Middle frontal gyrus (tissue), 1 donor: ENCODE measurements around the gene VPS45.
"Not testable (repeated sequence)": the region's sequence is repeated elsewhere in the genome, so short reads cannot be mapped to it uniquely, and the experiment has no call there.

ENCODE experiments used
- DNase-seq: peaks from one replicate; pipeline ENCODE4 v3.0.0-alpha.2; 2015; ENCODE audit warnings: low spot score; ENCODE audit errors: extremely low spot score

VPS45 gene

GRCh38 chr1:150160964-150161621 lies 93.5 kb downstream of the VPS45 start:
- no peak for DNase-seq

DNA sequence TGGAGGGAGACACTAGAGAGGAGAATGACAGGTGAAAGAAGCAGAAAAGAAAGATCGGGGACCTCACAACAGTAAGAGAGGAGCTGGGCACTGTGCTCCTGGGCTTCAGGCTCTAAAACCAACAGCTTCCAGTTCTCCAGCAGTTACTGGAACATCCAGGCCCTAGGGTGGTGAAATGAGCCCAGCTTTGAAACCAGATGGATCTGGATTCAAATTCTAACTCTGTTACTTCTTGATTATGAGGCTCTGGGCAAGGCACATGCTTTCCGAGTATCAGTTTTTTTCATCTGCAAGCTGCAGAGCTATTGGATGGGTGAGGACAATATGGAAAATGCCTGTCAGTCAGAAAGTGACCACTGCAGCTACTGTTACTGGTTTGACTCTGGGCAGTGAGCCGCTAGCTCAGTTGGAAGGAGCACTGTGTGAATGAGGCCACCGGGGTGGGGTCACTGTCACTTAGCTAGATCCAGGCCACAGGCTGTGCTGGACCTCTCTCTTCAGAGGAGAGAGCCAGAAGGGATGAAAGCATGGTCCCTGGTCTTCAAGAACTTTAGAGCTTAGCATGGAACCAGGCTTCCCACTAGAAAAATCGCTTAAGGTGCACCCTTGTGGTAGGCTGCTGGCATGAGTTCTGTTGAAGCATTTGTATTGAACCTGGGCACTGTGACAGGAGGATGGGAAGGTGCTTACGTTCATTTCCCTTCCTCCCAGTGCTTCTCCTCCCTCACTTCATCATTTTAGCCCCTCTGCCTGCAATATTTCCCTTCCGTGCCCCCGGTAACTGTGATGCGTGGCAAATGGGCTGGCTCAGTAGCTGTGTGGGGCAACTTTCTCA lies 94.4 kb downstream of the VPS45 start:
- DNase-seq = no peak

DNA sequence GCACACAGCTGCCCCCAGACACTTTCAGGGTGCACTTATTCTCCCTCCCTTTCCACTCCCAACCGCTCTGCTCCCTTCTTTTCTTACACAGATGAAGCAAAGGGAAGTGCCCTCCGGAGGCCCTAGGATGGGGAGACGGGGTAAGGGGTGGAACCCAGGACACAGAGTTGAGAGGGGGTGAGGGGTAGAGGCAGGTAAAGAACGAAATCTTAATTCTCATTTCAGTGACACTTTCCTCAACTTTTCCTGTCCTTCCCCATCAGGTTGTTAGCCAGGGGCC lies 94.9 kb downstream of the VPS45 start:
- DNase-seq = no peak

DNA sequence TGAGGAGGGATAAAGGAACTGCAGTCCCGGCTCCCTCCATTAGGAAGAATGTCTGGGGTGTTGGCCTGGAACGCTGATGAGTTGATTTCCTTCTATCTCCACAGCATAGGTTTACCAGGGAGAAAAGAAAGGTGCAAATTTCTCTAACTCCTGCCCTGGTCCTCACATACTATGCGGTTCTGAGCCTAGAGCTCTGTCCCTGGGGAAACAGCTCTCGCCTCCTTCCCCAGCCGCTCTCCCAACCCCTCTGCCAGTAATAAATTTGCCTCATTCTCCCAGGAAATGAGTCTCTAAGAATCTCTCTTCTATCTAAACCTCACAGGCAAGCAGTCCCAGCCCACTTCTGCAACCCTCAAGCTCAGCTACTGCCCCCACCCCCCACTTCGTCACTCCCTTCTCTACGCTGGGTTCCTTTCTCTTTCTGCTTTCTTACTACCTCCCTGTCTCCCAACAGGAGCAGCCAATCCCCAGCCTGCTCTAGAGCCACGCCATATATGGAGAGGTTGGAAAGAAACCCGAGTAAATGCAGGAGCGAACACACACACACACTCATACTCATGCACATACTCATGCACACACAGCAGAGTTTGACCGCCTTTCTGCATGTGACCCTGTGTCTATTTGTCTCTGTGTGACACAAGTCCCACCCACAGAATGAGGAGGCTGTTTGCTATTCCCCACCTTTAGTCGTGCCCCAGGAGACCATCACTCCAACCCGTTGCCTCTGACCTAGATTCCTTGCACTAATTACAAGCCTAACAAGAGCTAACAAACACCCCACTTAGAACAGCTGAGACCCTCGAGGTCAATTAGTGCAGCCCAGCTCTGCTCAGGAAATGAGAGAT lies 95.5 kb downstream of the VPS45 start:
- peak; percentile 75 for DNase-seq

DNA sequence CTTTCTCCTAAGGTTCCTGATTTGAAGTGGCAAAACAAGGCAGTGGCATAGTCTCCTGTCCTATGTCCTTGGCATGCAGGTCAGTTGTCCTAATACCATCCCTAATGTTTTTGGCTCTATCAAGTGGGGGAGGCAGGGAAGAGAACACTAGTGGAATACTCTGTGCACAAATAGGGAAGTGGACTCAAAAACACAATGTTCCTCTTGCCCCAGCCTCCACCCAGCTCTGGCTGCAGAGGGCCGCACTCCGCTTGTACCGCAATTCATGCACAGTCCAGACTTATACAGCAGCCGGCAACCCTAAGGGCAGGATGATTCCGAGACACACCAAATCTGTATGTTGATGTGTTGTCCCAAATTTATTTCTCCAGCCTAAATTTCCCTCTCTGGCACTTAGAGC lies 96.6 kb downstream of the VPS45 start:
- DNase-seq = no peak

DNA sequence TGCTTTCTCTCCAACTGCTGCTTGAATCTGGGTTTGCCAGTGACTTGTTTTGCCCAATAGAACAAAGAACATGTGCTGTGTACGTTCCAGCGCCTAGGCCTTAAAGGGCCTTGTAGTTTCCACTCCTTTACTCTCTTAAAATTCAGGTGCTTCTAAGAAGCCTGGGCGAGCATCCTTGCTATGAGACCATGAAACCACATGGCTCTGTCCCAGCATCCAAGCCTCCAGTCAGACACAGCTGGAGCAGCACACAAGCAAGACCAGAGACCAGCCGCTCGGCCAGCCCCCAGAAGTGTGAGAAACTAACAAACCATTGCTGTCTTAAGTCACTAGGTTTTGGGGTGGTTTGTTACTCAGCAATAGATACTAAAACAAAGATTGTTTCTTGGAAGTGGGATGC lies 97.2 kb downstream of the VPS45 start:
- DNase-seq = no peak

DNA sequence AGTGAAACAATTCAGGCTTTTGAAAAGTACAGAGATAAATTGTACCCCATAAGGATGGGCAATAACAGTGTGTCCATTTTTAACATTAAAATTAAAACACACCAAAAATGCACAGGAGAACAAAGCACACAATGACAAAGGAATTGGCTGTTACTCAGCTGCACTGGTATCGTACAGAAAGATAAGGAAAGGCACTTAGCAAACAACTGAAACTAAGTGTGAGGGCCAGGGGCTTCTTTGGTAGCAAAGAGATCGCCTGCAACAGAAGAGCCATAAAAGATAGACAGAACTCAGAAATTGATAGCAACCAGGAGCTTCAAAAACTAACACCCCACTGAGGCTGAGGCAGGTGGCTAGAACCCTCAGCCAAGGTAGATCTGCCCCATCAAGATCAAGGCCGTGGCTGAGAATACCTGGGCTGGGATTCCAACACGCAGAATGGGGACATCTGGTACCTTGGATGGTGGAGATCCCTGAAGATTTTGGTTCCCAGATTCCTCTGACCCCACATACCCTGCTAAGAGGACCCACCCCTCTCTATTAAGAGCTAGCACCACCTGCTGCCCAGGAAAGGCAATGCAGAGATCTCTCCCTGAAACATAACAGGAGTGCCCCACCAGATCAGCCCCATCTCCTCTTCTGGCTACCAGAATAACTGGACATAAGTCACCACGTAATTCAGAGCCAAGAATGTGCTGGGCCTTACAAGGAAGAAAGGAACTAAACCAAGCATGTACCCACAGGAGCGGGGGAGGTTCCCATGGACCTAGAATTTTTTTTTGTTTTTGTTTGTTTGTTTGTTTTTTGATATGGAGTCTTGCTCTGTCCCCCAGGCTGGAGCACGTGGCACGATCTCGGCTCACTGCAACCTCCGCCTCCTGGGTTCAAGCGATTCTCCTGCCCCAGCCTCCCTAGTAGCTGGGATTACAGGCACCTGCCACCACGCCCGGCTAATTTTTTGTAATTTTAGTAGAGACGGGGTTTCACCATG lies 98.3 kb downstream of the VPS45 start:
- DNase-seq = no peak

GRCh38 chr1:150168960-150169601 lies 101.5 kb downstream of the VPS45 start:
- no peak for DNase-seq

GRCh38 chr1:150171801-150172200 lies 104.2 kb downstream of the VPS45 start:
- no peak for DNase-seq

DNA sequence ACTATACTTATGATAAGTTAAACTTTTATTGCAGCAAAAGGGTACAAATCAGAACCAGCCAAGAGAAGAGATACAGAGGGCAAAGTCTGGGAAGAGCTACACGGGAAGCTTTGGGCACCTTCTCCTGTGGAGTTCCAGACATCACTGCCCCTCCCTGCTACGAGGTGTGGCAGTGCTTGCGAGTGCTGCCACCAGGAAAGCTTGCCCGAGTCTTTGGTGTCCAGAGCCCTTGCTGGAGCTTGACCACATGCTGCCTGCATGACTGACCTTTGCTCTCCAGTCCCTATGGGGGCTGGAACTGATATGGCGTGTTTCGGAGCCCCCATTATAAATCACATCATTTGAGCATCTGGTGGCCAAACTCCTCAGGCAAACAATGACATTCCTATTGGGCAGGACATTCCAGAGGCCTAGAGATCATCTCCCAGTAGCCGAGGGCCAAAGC lies 105.6 kb downstream of the VPS45 start:
- no peak for DNase-seq

GRCh38 chr1:150176593-150176992 lies 109.0 kb downstream of the VPS45 start:
- DNase-seq = no peak

GRCh38 chr1:150178548-150178947 lies 111.0 kb downstream of the VPS45 start:
- no peak for DNase-seq

- no peak for DNase-seq
Observed at GRCh38 chr1:150179867-150180266, 112.3 kb downstream of the VPS45 start.

- DNase-seq = no peak
Observed at GRCh38 chr1:150180474-150180873, 112.9 kb downstream of the VPS45 start.

DNA sequence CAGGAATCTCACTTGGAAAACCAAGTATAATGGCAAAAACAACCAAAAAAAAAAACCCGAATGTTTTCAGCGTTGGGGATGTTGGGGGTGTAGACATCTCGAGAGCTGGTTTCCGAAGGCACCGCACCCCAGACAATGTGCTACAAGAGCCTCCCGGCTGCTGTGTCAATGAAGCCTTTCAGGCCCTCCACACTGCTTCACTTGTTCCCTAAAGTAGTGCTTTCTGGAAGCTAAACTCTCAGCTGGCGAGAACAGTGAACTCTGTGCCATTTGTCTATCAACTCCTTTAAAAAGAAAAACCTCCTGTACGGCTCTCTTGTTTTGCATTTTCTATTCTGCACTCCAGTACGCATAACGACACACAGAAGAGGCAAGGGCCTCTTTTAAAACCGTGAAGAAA lies 114.7 kb downstream of the VPS45 start:
- DNase-seq = peak; percentile 47

- DNase-seq = no peak
Observed at GRCh38 chr1:150183061-150183460, 115.5 kb downstream of the VPS45 start.

DNA sequence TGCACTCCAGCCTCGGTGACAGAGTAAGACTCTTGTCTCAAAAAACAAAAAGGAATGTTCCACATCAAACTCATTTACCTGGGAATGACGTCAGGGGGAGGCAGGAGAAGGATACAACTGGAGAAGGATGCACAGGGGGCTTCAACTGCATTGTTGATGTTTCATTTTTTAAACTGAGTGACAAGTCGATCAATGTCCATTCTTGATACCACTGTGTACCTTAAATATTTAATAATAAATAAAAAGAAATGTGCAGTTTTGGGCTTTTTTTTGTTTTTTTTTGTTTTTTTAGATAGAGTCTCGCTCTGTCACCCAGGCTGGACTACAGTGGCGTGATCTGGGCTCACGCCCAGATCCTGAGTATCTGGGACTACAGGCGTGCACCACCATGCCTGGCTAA lies 117.9 kb downstream of the VPS45 start:
- DNase-seq = no peak

DNA sequence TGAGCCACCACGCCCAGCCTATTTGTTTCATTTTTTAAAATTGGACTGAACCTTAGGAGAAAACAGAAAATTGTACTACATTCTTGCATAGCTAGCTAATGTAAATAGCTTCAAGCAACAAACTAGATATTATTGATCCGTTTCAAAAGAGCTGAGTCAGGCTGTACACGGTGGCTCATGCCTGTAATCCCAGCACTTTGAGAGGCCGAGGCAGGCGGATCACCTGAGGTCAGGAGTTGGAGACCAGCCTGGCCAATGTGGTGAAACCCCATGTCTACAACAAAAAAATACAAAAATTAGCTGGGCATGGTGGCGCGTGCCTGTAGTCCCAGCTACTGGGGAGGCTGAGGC lies 118.8 kb downstream of the VPS45 start:
- DNase-seq = not testable (repeated sequence)

GRCh38 chr1:150186789-150187559 lies 119.4 kb downstream of the VPS45 start:
- no peak for DNase-seq

GRCh38 chr1:150187560-150187931 lies 120.0 kb downstream of the VPS45 start:
- DNase-seq = no peak
